DOHH2 (cell line): ENCODE data around the gene SMAD4.

Experiments used
- EZH2phosphoT487 ChIP-seq: fragments of 200-600 bp; sonication (generic); IDR thresholded peaks from 2 replicates; pipeline ENCODE4 v1.6.1; 2017; ENCODE audit warnings: borderline replicate concordance, mild to moderate bottlenecking, antibody characterized with exemption, low read length, moderate library complexity, mixed read lengths
- TF ChIP-seq, protein P1 (sequence below): fragments of 200-600 bp; sonication (generic); IDR thresholded peaks from one replicate; pipeline ENCODE4 v1.5.1; 2014; ENCODE audit warnings: antibody characterized with exemption, mild to moderate bottlenecking, low read depth, low read length; ENCODE audit not compliant: poor library complexity, severe bottlenecking

DNA sequence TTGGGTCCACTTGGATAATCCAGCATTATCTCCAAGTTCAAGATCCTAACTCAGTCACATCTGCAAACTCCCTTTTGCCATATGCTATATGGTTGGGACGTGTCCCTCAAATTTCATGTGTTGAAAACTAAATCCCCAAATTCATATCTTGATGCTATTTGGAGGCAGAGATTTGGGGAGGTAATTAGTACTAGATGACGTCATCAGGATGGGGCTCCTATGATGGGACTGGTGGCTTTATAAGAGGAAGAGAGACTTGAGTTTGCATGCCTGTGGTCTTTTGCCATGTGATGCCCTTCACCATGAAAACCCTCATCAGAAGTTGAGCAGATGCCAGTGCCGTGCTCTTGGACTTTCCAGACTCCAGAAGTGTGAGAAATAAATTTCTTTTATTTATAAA lies 16.8 kb upstream of the SMAD4 start:
- TF ChIP-seq, protein P1, sequence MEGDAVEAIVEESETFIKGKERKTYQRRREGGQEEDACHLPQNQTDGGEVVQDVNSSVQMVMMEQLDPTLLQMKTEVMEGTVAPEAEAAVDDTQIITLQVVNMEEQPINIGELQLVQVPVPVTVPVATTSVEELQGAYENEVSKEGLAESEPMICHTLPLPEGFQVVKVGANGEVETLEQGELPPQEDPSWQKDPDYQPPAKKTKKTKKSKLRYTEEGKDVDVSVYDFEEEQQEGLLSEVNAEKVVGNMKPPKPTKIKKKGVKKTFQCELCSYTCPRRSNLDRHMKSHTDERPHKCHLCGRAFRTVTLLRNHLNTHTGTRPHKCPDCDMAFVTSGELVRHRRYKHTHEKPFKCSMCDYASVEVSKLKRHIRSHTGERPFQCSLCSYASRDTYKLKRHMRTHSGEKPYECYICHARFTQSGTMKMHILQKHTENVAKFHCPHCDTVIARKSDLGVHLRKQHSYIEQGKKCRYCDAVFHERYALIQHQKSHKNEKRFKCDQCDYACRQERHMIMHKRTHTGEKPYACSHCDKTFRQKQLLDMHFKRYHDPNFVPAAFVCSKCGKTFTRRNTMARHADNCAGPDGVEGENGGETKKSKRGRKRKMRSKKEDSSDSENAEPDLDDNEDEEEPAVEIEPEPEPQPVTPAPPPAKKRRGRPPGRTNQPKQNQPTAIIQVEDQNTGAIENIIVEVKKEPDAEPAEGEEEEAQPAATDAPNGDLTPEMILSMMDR, result no peak
- TF ChIP-seq EZH2phosphoT487, result no peak
